Activated naive CD8-positive, alpha-beta T cell treated with anti-CD3 and anti-CD28 coated beads, Interleukin-2, amount 10 ng/mL, durations not matched to agents 7 days and 5 days (primary cell): ENCODE results near the gene VWA3B. TPM values are rescaled to one million over a fixed set of nuclear protein-coding genes. Genes with fewer than 3 reads are reported as not detected.
"Not testable (repeated sequence)": the region's sequence is repeated elsewhere in the genome, so short reads cannot be mapped to it uniquely, and the experiment has no call there.

Experiments
- ATAC-seq: fragments of 150-1000 bp; cut with Tn5 transposase; one replicate; pipeline ENCODE4 v1.10.0; 2021; ENCODE audit warnings: low read depth, moderate library complexity
- POLR2A ChIA-PET: fragments of 350-600 bp; sonication (Branson Sonifier 250); formaldehyde crosslinking; loops from one replicate; lab custom pipeline; 2021; ENCODE audit warnings: antibody characterized with exemption; lab: Charles Lee
- DNase-seq: peaks from one replicate; pipeline ENCODE4 v3.0.0; 2021
- H3K27ac Mint-ChIP-seq: one replicate; pipeline ENCODE4 v1.8.0; 2022; ENCODE audit warnings: mild to moderate bottlenecking, mixed read lengths
- H3K27me3 Mint-ChIP-seq: one replicate; pipeline ENCODE4 v1.8.0; 2022; ENCODE audit warnings: mild to moderate bottlenecking, moderate library complexity, mixed read lengths
- H3K36me3 Mint-ChIP-seq: one replicate; pipeline ENCODE4 v1.8.0; 2021; ENCODE audit warnings: mild to moderate bottlenecking, mixed read lengths
- H3K4me1 Mint-ChIP-seq: one replicate; pipeline ENCODE4 v1.8.0; 2021; ENCODE audit warnings: mixed read lengths
- H3K4me3 Mint-ChIP-seq: one replicate; pipeline ENCODE4 v1.8.0; 2022; ENCODE audit warnings: mild to moderate bottlenecking, moderate library complexity, mixed read lengths
- H3K9me3 Mint-ChIP-seq: one replicate; pipeline ENCODE4 v1.8.0; 2021; ENCODE audit warnings: mixed read lengths
- total RNA-seq, 2 experiments: library from RNA; stranded (reverse); gene quantifications; one replicate each; pipeline ENCODE4 v1.2.3, GENCODE V29; 2021

The VWA3B gene, protein sequence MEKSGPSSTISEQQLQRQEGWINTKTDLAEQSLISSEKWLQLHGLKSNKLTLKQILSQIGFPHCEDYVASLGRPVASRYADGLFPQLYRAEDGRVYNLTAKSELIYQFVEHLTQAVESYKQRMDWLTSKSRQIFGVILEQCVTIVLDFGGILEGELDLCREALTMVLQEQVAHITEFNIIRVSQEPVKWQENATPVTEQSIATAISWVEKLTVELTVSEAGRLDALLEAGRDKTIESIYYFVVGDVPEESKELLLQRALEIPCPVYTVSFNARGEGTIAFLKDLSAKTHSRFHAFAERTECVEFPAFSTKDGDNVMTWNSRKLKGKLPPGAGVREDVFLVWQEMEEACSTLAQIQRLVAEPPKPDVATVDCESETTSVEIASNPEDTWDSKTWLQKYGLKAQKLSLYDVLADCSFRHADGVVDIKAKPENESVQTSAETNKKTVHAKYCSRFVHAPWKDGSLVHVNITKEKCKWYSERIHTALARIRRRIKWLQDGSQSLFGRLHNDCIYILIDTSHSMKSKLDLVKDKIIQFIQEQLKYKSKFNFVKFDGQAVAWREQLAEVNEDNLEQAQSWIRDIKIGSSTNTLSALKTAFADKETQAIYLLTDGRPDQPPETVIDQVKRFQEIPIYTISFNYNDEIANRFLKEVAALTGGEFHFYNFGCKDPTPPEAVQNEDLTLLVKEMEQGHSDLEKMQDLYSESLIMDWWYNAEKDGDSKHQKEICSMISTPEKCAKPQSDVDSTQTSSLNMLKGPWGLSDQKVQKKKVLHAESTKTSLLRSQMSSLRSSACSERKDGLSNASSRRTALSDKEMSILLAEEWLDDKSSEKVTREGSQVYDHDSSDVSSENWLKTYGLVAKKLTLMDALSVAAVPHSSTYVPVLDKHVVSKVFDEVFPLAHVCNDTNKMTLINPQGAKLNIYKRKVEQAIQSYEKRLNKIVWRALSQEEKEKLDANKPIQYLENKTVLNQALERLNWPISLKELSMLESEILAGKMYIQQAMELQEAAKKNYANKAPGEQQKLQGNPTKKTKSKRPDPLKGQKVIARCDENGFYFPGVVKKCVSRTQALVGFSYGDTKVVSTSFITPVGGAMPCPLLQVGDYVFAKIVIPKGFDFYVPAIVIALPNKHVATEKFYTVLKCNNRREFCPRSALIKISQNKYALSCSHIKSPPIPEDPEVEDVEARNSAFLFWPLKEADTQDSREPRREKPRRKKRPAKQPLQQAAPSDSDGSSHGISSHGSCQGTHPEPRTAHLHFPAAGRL (N-terminal part only)
- total RNA-seq: not detected

DNA sequence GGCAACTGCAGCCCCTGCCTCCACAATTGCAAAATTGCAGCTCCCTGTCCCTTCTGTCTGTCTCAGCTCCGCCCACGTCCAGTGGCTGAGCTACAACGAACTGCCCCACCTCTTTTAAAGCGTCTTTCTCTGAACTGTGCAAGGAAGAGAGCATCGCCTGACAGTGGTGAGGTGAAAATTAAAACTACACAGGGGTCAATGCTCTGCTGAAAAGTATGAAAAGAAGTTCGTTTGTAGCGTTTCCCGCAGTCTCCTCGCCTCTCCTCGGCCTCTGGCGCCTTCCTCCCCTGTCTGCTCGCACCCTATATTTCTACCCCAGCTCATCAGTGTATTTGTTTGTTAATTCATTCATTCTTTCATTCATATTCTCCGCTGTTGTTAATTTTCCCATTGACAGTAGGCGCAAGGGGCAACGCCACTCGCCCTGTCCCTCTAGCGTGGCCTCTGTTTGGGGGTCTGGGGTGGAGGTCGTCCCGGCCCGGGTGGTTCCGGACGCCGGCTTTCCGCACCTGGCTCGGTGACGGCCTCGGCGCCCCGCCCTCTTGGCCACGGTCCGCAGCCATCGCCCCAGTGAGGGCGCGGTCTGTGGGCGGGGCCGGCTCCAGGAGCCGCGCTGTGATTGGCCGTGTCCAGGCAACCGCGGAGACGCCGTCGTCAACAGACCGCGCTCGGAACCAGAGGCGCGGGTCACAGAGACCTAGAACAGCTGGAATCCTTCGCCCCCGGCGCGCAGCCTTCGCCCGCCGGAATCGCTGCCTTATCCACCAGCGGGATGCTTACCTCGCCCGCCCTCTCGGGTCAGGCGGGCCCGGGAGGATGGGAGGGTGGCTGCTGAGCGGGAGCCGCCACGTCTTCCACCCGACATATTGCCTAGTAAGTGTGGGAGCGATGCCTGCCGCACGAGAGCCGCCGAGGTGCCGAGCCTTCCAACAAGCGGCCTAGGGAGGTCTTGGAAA is at the start of gene VWA3B:
Gene VWA3B (plus strand): TSS at position 677 of the 956 bp plus-strand sequence. CDS start 5,926 bp downstream, outside the sequence.
- Mint-ChIP-seq H3K4me1 (peaks cover 40% of the 10 kb centered on the region), H3K9me3 (no peaks in the 10 kb centered on the region), H3K36me3 (peaks cover 3% of the 10 kb centered on the region), H3K4me3 (peak within 1 kb of the TSS; percentile 84), H3K27me3 (peaks cover 14% of the 10 kb centered on the region), H3K27ac (peak within 1 kb of the TSS; percentile 49)
- peak; percentile 83 for DNase-seq
- peak; percentile 90 for ATAC-seq
- POLR2A ChIA-PET: no interaction called here

DNA sequence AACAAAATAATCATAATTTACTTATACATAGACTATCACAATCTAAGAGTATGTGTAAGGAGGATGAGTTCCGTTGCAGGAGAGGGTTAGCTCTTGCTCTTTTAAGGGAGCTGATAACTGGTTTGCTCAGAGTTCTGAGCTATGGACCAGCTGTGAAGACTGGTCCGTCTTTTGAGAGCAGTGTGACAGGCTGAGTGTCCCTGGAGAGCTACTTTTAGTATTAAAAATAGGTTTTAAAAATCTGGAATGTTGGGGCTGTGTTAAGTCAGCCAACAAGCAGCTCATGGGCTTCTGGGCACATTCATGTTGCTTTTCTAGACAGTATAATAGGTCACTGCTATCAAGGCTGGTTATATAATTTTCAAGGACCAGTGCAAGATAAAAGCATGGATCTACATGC is 49.8 kb upstream of the VWA3B start:
- no peak for ATAC-seq

DNA sequence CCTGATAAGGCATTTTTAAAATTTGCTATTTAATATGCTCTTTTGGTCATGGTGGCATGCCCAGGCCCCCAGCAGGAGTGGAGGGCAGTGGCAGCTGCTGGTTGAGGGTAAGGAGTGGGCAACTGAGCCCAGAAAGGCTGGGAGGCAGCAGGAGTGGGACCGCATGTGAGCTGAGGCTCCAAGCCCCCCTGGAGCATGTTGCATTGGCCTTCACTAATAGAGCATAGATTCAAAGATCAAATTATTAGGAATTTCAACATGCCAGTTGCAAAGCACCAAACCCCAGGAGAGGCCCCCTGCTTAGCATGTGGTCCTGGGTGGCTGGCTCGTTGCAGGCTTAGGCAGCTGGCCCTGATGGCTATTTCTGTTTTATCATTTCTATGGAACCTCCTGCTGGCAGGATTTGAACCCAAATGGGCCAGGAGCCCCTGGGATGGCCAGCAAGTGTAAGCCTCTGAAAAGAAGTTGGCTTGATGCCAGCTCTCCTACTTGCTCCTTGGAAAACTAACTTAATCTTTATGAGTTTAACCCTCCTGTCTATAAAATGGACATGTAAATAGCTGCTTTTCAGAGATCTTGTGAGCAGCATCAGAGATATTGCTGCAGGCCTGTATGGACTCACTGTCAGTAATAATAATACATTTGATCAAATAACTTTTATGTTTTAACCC is 49.2 kb upstream of the VWA3B start:
- Mint-ChIP-seq H3K36me3 (no peaks in the 10 kb centered on the region), H3K4me1 (no peaks in the 10 kb centered on the region), H3K27me3 (peaks cover 5% of the 10 kb centered on the region), H3K9me3 (peaks cover 3% of the 10 kb centered on the region), H3K27ac (no peak overlapping the region), H3K4me3 (no peak overlapping the region)
- no peak for DNase-seq
- POLR2A ChIA-PET: no interaction called here
- ATAC-seq: no peak

More for the DNA sequence above, 49.8 kb upstream of the VWA3B start:
- H3K4me3 Mint-ChIP-seq: no peak overlapping the region
- no peak overlapping the region for H3K27ac Mint-ChIP-seq
- DNase-seq: no peak
- no peaks in the 10 kb centered on the region for H3K4me1 Mint-ChIP-seq
- no peaks in the 10 kb centered on the region for H3K36me3 Mint-ChIP-seq
- POLR2A ChIA-PET: no interaction called here
- peaks cover 5% of the 10 kb centered on the region for H3K27me3 Mint-ChIP-seq
- peaks cover 3% of the 10 kb centered on the region for H3K9me3 Mint-ChIP-seq

DNA sequence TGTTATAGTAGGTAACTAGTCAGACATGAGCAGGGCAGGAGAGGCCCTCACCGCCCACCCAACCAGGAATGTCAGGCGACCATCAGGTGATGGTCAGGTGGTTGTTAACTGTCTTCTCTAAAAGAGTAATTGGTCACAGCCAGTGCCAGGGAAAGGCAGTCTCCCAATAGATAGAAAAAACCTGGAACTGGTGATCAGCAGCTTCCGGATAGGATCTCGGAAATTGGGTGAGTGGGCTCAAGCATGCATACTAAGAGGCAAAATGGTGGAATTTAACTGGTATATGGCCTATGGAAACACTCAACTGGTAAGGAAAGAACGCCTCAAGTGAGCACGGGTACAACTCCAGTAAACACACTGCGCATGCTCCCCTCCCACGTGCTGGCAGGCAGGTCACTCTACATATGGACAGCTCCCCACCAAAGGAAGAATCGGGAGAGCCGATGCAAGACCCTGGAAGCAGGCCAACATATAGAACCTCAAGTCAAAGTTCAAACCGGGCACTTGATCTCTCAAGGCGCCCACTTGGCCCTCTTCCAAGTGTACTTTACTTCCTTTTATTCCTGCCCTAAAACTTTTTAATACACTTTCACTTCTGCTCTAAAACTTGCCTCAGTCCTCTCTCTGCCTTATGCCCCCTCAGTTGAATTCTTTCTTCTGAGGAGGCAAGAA is 47.7 kb upstream of the VWA3B start:
- Mint-ChIP-seq H3K9me3 (peaks cover 7% of the 10 kb centered on the region), H3K4me3 (no peak overlapping the region), H3K36me3 (no peaks in the 10 kb centered on the region), H3K27me3 (peaks cover 8% of the 10 kb centered on the region), H3K4me1 (no peaks in the 10 kb centered on the region), H3K27ac (no peak overlapping the region)
- POLR2A ChIA-PET: no interaction called here
- DNase-seq (no peak), ATAC-seq (no peak)

DNA sequence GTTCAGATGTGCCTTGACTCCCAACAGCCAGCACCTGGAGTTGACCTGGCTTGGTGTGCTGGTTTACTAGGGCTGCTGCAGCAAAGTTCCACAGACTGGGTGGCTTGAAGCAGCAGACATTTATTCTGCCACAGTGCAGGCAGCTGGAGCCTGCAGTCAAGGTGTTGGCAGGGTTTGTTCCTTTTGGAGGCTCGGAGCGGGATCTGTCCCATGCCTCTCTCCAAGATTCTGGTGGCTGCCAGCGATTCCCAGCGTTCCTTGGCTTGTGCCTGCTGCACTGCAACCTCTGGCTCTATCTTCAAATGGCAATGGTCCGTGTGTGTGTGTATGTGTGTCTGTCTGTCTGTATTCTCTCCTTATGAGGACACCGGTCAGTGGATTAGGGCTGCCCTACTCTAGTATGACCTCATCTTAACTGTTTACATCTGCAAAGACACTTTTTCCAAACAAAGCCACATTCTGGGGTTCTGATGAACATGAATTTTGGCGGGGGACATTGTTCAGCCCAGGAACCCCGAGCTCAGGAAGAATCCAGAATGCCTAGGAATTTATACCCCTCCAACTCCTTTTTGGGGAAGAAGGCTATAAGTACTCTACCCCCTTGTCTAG is 46.5 kb upstream of the VWA3B start:
- POLR2A ChIA-PET: no interaction called here
- Mint-ChIP-seq H3K27me3 (peaks cover 7% of the 10 kb centered on the region), H3K27ac (no peak overlapping the region), H3K9me3 (peaks cover 18% of the 10 kb centered on the region), H3K36me3 (peaks cover 3% of the 10 kb centered on the region), H3K4me3 (no peak overlapping the region), H3K4me1 (no peaks in the 10 kb centered on the region)
- ATAC-seq (no peak), DNase-seq (no peak)

DNA sequence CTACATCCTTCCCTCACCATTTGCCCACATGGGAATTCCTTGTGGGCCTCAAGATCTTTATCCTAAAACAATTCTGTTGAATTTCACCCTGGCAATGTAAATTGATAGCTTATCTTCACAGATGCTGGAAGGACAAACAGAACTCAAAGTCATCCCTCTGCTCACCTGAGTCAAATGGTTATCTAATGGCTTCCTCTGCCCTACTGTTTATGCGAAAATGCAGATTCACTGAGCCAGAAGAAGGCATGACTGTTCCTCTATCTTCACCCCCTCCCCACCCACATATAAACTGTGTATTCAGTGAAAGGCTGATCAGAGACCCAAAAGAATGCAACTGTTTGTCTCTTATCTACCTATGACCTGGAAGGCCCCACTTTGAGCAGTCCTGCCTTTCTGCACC is 43.9 kb upstream of the VWA3B start:
- no peak for ATAC-seq
- peaks cover 21% of the 10 kb centered on the region for H3K9me3 Mint-ChIP-seq
- H3K4me3 Mint-ChIP-seq: no peak overlapping the region
- no peak overlapping the region for H3K27ac Mint-ChIP-seq
- no peak for DNase-seq
- no peaks in the 10 kb centered on the region for H3K4me1 Mint-ChIP-seq
- peaks cover 2% of the 10 kb centered on the region for H3K27me3 Mint-ChIP-seq
- POLR2A ChIA-PET: no interaction called here
- H3K36me3 Mint-ChIP-seq: peaks cover 4% of the 10 kb centered on the region

DNA sequence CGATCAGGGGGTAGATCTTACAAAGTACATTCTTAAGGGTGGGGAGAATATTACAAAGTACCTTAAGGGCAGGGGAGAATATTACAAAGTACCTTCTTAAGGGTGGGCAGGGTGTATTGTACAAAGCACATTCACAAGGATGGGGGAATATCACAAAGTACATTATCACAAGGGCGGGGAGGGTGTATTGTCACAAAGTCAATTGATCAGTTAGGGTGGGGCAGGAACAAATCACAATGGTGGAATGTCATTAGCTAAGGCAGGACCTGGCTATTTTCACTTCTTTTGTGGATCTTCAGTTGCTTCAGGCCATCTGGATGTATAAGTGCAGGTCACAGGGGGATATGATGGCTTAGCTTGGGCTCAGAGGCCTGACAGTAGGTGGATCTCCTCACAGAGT is 42.2 kb upstream of the VWA3B start:
- DNase-seq, ATAC-seq, POLR2A ChIA-PET, H3K36me3 Mint-ChIP-seq, H3K4me1 Mint-ChIP-seq, H3K27ac Mint-ChIP-seq, H3K27me3 Mint-ChIP-seq, H3K4me3 Mint-ChIP-seq: not testable (repeated sequence)
- H3K9me3 Mint-ChIP-seq: peaks cover 21% of the 10 kb centered on the region

DNA sequence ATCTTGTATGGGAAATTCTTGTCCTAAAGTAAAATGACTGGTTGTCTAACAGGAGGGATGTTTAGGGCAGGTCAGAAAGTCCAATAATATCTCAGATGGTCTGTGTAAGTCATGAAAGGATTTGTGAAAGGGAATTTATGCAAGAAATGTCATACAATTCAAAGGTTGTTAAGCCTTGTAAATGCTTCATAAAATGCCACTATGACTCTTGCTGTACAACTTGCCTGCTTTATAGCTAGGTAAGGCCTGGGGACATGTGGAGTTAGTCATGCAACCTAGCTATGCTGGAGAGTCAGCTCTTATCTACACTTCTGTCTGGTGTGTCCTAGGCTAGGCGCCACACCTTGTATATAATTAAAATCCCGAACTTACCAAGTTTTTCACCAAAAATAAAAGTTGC is 36.9 kb upstream of the VWA3B start:
- no peak overlapping the region for H3K4me3 Mint-ChIP-seq
- no peak overlapping the region for H3K27ac Mint-ChIP-seq
- H3K4me1 Mint-ChIP-seq: no peaks in the 10 kb centered on the region
- no peak for DNase-seq
- peaks cover 3% of the 10 kb centered on the region for H3K36me3 Mint-ChIP-seq
- H3K9me3 Mint-ChIP-seq: peaks cover 7% of the 10 kb centered on the region
- peaks cover 5% of the 10 kb centered on the region for H3K27me3 Mint-ChIP-seq
- POLR2A ChIA-PET: no interaction called here
- no peak for ATAC-seq

DNA sequence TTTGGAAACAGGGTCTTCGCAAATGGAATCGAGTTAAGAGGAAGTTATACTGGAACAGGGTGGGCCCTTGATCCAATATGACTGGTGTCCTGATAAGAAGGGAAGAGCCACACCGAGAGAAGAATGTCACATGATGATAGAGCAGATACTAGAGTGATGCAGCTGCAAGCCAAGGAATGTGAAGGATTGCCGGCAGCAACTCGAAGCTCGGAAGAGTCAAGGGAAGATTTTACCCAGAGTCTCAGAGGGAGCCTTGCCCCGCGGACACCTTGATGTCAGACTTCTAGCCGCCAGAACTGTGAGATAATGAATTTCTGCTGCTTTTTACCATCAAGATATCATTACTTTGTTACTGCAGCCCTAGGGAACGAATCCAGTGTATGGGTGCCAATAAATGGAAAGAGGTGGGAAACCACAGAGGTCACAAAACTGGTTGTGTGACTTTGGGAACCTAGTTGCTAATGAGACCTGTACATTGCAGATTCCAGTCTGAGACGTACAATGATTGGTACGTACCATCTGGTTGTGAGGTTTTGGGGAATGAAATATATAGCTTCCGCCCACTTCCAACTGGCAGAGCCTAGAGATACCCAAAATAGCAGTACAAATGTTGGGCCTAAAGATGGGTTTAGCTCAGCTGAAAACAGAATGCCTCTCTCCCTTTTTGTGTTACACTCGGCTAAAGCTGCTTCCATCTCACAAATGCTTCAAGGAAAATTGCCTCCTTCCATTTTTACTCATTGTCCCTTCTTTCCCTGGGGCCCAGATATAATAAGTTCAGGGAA is 28.6 kb upstream of the VWA3B start:
- no peaks in the 10 kb centered on the region for H3K4me1 Mint-ChIP-seq
- no peak for ATAC-seq
- POLR2A ChIA-PET: no interaction called here
- no peak for DNase-seq
- peaks cover 8% of the 10 kb centered on the region for H3K9me3 Mint-ChIP-seq
- peaks cover 16% of the 10 kb centered on the region for H3K27me3 Mint-ChIP-seq
- no peak overlapping the region for H3K27ac Mint-ChIP-seq
- no peak overlapping the region for H3K4me3 Mint-ChIP-seq
- peaks cover 2% of the 10 kb centered on the region for H3K36me3 Mint-ChIP-seq

DNA sequence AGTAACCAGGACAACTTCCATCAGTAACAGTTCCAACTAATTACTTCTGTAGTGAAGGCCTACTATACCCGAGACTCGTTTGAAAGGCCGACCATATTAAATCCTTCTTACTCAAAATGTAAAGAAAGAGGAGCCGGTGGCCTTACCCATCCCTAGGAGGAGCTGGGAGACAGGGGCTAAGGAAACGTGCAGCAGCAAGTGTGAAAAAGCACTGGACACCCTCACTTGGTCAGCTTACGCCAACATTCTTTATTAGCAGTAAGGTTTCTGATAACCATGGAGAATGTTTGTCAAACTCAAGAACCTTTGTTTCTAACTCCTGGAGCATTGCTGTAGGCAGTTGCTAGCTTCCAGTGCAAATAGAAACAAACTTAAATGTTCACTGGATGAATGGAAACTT is 26.7 kb upstream of the VWA3B start:
- Mint-ChIP-seq H3K9me3 (peaks cover 8% of the 10 kb centered on the region), H3K4me1 (no peaks in the 10 kb centered on the region), H3K27me3 (peaks cover 27% of the 10 kb centered on the region), H3K4me3 (no peak overlapping the region), H3K27ac (no peak overlapping the region), H3K36me3 (peaks cover 2% of the 10 kb centered on the region)
- no peak for DNase-seq
- no peak for ATAC-seq
- POLR2A ChIA-PET: no interaction called here
